Liver (tissue), 3 donors: ENCODE data around the gene FAM8A1.

Experiments
- EGR1 ChIP-seq, 2 donors: IDR thresholded peaks; 2 replicates each; pipeline ENCODE4 v1.6.1; 2016 to 2018; ENCODE audit warnings: antibody characterized with exemption in 2 of 2, low read depth in 2 of 2
- FOXA1 ChIP-seq: IDR thresholded peaks from 2 replicates; pipeline ENCODE4 v1.6.1; 2016; ENCODE audit warnings: antibody characterized with exemption
- GABPA ChIP-seq, 2 donors: IDR thresholded peaks in 1 of 2; conservative IDR thresholded peaks in 1 of 2; 2 replicates each; pipeline ENCODE4 v1.6.1; 2016; ENCODE audit warnings: antibody characterized with exemption in 2 of 2, mild to moderate bottlenecking in 1 of 2, moderate library complexity in 1 of 2
- RAD21 ChIP-seq, 2 donors: IDR thresholded peaks; 2 replicates each; pipeline ENCODE4 v1.6.1; 2016; ENCODE audit warnings: antibody characterized with exemption in 2 of 2, mild to moderate bottlenecking in 2 of 2
- RXRA ChIP-seq, 2 donors: IDR thresholded peaks; 2 replicates each; pipeline ENCODE4 v1.6.1; 2017 to 2018; ENCODE audit warnings: antibody characterized with exemption in 2 of 2, mild to moderate bottlenecking in 1 of 2
- TAF1 ChIP-seq: conservative IDR thresholded peaks from 2 replicates; pipeline ENCODE4 v1.6.1; 2016; ENCODE audit warnings: antibody characterized with exemption, mild to moderate bottlenecking
- YY1 ChIP-seq: IDR thresholded peaks from 2 replicates; pipeline ENCODE4 v1.6.1; 2016; ENCODE audit warnings: antibody characterized with exemption, mild to moderate bottlenecking
- TF ChIP-seq, protein P1 (sequence below): IDR thresholded peaks from 2 replicates; pipeline ENCODE4 v1.6.1; 2016; ENCODE audit warnings: antibody characterized with exemption
- TF ChIP-seq, protein P2 (sequence below): fragments of 150-350 bp; IDR thresholded peaks from 2 replicates; pipeline ENCODE4 v1.5.1; 2017; ENCODE audit warnings: improper control_type of control experiment, low read depth, low read length; ENCODE audit not compliant: missing input control
- TF ChIP-seq, protein P3 (sequence below): IDR thresholded peaks from 2 replicates; pipeline ENCODE4 v1.6.1; 2016; ENCODE audit warnings: antibody characterized with exemption
- TF ChIP-seq, protein P4 (sequence below): IDR thresholded peaks from 2 replicates; pipeline ENCODE4 v1.6.1; 2016; ENCODE audit warnings: antibody characterized with exemption, mild to moderate bottlenecking
- donor health status: healthy.
- donor health status: healthy.

DNA sequence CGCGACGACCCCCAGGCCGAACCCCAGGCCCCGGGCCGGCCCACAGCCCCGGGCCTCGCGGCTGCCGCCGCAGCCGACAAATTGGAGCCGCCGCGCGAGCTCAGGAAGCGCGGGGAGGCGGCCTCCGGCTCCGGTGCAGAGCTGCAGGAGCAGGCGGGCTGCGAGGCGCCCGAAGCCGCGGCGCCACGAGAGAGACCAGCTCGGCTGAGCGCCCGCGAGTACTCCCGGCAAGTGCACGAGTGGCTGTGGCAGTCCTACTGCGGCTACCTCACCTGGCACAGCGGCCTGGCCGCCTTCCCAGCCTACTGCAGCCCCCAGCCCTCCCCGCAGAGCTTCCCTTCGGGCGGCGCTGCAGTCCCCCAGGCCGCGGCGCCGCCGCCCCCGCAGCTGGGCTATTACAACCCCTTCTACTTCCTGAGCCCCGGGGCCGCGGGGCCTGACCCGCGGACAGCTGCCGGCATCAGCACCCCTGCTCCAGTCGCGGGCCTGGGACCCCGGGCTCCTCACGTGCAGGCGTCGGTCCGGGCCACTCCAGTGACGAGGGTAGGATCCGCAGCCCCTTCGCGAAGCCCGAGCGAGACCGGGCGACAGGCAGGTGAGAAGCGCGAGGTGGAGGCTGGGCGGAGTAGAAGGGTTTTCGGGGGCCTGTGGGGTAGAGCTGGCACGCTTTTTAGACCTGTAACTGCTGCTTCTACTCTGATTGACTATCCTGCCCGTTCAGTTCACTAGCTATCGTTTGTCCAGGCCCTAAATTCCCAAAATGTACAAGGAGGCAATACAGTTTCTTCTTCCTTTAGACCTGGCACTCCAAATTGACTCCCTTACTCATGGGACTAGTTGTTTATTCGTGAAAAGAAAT, 654 bp downstream of the FAM8A1 start:
- TF ChIP-seq, protein P1, sequence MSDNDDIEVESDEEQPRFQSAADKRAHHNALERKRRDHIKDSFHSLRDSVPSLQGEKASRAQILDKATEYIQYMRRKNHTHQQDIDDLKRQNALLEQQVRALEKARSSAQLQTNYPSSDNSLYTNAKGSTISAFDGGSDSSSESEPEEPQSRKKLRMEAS = no peak
- TF ChIP-seq, protein P2, sequence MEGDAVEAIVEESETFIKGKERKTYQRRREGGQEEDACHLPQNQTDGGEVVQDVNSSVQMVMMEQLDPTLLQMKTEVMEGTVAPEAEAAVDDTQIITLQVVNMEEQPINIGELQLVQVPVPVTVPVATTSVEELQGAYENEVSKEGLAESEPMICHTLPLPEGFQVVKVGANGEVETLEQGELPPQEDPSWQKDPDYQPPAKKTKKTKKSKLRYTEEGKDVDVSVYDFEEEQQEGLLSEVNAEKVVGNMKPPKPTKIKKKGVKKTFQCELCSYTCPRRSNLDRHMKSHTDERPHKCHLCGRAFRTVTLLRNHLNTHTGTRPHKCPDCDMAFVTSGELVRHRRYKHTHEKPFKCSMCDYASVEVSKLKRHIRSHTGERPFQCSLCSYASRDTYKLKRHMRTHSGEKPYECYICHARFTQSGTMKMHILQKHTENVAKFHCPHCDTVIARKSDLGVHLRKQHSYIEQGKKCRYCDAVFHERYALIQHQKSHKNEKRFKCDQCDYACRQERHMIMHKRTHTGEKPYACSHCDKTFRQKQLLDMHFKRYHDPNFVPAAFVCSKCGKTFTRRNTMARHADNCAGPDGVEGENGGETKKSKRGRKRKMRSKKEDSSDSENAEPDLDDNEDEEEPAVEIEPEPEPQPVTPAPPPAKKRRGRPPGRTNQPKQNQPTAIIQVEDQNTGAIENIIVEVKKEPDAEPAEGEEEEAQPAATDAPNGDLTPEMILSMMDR = no peak
- TF ChIP-seq RAD21 (IDR thresholded peaks at IDR 0.05) (no peak), EGR1 (IDR thresholded peaks at IDR 0.05; ENCODE audit: low read depth in 2 of 2) (peak in 1 of 2 donors; percentile 56), TAF1 (no peak), FOXA1 (no peak), GABPA (IDR thresholded peaks at IDR 0.05 in 1 of 2, conservative IDR thresholded peaks at IDR 0.05 in 1 of 2) (no peak), YY1 (peak; percentile 17), RXRA (IDR thresholded peaks at IDR 0.05) (no peak)
- TF ChIP-seq, protein P3, sequence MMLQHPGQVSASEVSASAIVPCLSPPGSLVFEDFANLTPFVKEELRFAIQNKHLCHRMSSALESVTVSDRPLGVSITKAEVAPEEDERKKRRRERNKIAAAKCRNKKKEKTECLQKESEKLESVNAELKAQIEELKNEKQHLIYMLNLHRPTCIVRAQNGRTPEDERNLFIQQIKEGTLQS = no peak
- TF ChIP-seq, protein P4, sequence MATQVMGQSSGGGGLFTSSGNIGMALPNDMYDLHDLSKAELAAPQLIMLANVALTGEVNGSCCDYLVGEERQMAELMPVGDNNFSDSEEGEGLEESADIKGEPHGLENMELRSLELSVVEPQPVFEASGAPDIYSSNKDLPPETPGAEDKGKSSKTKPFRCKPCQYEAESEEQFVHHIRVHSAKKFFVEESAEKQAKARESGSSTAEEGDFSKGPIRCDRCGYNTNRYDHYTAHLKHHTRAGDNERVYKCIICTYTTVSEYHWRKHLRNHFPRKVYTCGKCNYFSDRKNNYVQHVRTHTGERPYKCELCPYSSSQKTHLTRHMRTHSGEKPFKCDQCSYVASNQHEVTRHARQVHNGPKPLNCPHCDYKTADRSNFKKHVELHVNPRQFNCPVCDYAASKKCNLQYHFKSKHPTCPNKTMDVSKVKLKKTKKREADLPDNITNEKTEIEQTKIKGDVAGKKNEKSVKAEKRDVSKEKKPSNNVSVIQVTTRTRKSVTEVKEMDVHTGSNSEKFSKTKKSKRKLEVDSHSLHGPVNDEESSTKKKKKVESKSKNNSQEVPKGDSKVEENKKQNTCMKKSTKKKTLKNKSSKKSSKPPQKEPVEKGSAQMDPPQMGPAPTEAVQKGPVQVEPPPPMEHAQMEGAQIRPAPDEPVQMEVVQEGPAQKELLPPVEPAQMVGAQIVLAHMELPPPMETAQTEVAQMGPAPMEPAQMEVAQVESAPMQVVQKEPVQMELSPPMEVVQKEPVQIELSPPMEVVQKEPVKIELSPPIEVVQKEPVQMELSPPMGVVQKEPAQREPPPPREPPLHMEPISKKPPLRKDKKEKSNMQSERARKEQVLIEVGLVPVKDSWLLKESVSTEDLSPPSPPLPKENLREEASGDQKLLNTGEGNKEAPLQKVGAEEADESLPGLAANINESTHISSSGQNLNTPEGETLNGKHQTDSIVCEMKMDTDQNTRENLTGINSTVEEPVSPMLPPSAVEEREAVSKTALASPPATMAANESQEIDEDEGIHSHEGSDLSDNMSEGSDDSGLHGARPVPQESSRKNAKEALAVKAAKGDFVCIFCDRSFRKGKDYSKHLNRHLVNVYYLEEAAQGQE = no peak
